ENCODE measurements around the gene SMIM22.

DNA sequence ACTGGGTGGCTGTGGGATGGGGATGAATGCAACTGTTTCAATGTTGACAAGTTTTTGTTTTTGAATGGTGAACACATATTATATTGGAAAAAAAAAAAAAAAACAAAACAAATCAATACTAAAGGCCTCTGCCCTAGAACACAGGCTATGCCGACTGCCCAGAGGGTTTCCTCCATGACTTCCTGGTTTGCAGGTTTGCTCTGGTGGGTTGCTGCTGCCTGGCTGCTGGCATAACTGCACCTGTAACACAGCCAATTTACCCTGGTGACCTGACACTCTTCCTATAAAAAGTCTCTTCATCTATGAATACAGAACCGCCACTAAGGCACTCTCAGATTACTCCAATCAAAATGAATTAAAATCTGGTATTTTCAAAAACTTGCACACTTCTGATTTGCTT is 41.6 kb downstream of the SMIM22 start:
- no peak for TF ChIP-seq CTCF (IDR thresholded peaks at IDR 0.05; ENCODE audit: control extremely low read depth in 1 of 3, insufficient read depth in 1 of 3, low read depth in 1 of 3, low read length in 3 of 3)
- no peak for TF ChIP-seq YY1 (IDR thresholded peaks at IDR 0.05; ENCODE audit: low read depth, low read length)
- TF ChIP-seq SRF (IDR thresholded peaks at IDR 0.05; ENCODE audit: low read depth, low read length): no peak
- no peak for TF ChIP-seq SIN3A (conservative IDR thresholded peaks at IDR 0.05 in 1 of 2, IDR thresholded peaks at IDR 0.05 in 1 of 2; ENCODE audit: low read depth in 1 of 2, low read length in 2 of 2)
- no peak for TF ChIP-seq SP1 (IDR thresholded peaks at IDR 0.05; ENCODE audit: low read depth, low read length)
- no peak for TF ChIP-seq RBBP5 (IDR thresholded peaks at IDR 0.05; ENCODE audit: borderline replicate concordance, low read depth, low read length)
- no peak for TF ChIP-seq POLR2A (IDR thresholded peaks at IDR 0.05; ENCODE audit: control extremely low read depth in 1 of 2, low read depth in 2 of 2, low read length in 2 of 2)
- TF ChIP-seq RXRA (IDR thresholded peaks at IDR 0.05; ENCODE audit: insufficient read depth, low read depth, low read length): no peak
- no peak for TF ChIP-seq POLR2AphosphoS5 (IDR thresholded peaks at IDR 0.05; ENCODE audit: low read depth, low read length)
- TF ChIP-seq GABPA (IDR thresholded peaks at IDR 0.05; ENCODE audit: borderline replicate concordance, insufficient read depth, low read length): no peak
- no peak for TF ChIP-seq EP300 (IDR thresholded peaks at IDR 0.05; ENCODE audit: borderline replicate concordance in 1 of 2, low read depth in 2 of 2, low read length in 2 of 2)
- no peak for TF ChIP-seq MAFK (IDR thresholded peaks at IDR 0.05; ENCODE audit: low read depth, low read length)

Data from H1 (cell line).